ENCODE measurements around the gene E2F4.

Gene E2F4

GRCh38 chr16:67156143-67156844, 35.7 kb upstream of the E2F4 start:
- H3K4me2 ChIP-seq (ENCODE audit: insufficient read depth, low read length, poor library complexity, severe bottlenecking), result no peak overlapping the region
- no CpG with 5 or more reads among the region's 15 CpGs for WGBS, 2 donors (ENCODE audit: extremely low coverage in 2 of 2, insufficient read length in 2 of 2, insufficient replicate concordance in 1 of 2)
- H3K27me3 ChIP-seq (ENCODE audit: control insufficient read depth in 3 of 3, insufficient read depth in 3 of 3, low read depth in 1 of 3, low read length in 3 of 3), result peaks cover 63 to 96% (median 96%) of the 10 kb centered on the region in 3 experiments
- H3K23ac ChIP-seq (ENCODE audit: low read depth, low read length, poor library complexity), result peak overlapping the region; percentile 73
- H3K18ac ChIP-seq (ENCODE audit: low read length), result peak overlapping the region; percentile 64
- H3K27ac ChIP-seq (replicated peaks; ENCODE audit: low read length), result no peak overlapping the region
- H2BK120ac ChIP-seq (ENCODE audit: low read depth, low read length), result no peak overlapping the region
- no peak overlapping the region for H2BK12ac ChIP-seq (ENCODE audit: low read length)
- H2BK5ac ChIP-seq (ENCODE audit: low read length), result no peak overlapping the region
- H2AK5ac ChIP-seq (ENCODE audit: low read depth, low read length), result peak overlapping the region; percentile 91
- H3K9me3 ChIP-seq (replicated peaks in 1 of 2; ENCODE audit: control insufficient read depth in 2 of 2, insufficient read depth in 1 of 2, low read depth in 1 of 2, low read length in 2 of 2), result peaks cover 0 to 3% of the 10 kb centered on the region in 2 donors
- no peak overlapping the region for H2BK15ac ChIP-seq (ENCODE audit: low read length)
- H4K91ac ChIP-seq (ENCODE audit: low read depth, low read length, poor library complexity), result no peak overlapping the region
- H3K4me1 ChIP-seq (ENCODE audit: control insufficient read depth in 2 of 2, insufficient read depth in 1 of 2, low read depth in 1 of 2, low read length in 2 of 2), result peaks cover 4 to 6% of the 10 kb centered on the region in 2 donors
- no peak overlapping the region for H2AFZ ChIP-seq (ENCODE audit: low read length)
- H4K8ac ChIP-seq (ENCODE audit: low read depth, low read length), result no peak overlapping the region
- H3K9ac ChIP-seq (ENCODE audit: low read depth, low read length, poor library complexity), result peak overlapping the region; percentile 53
- no peak overlapping the region for H3K4me3 ChIP-seq (ENCODE audit: low read length in 2 of 2)
- no peak overlapping the region for H3K14ac ChIP-seq (ENCODE audit: low read length)
- no peaks in the 10 kb centered on the region for H3K36me3 ChIP-seq (replicated peaks in 1 of 2; ENCODE audit: control insufficient read depth in 2 of 2, insufficient read depth in 2 of 2, low read length in 2 of 2)
- no peak overlapping the region for H3K4ac ChIP-seq (ENCODE audit: low read length)
- no peak for DNase-seq (ENCODE audit: low spot score)
- H3K79me1 ChIP-seq (ENCODE audit: low read depth, low read length), result peaks cover 2% of the 10 kb centered on the region

GRCh38 chr16:67157106-67157748, 34.7 kb upstream of the E2F4 start:
- Histone ChIP-seq H3K36me3 (replicated peaks in 1 of 2; ENCODE audit: control insufficient read depth in 2 of 2, insufficient read depth in 2 of 2, low read length in 2 of 2) (no peaks in the 10 kb centered on the region), H3K27me3 (ENCODE audit: control insufficient read depth in 3 of 3, insufficient read depth in 3 of 3, low read depth in 1 of 3, low read length in 3 of 3) (peaks cover 63 to 96% (median 96%) of the 10 kb centered on the region in 3 experiments), H2BK120ac (ENCODE audit: low read depth, low read length) (no peak overlapping the region), H4K91ac (ENCODE audit: low read depth, low read length, poor library complexity) (no peak overlapping the region), H4K8ac (ENCODE audit: low read depth, low read length) (no peak overlapping the region), H3K4me3 (ENCODE audit: low read length in 2 of 2) (no peak overlapping the region), H3K4me1 (ENCODE audit: control insufficient read depth in 2 of 2, insufficient read depth in 1 of 2, low read depth in 1 of 2, low read length in 2 of 2) (peaks cover 4 to 5% of the 10 kb centered on the region in 2 donors), H3K79me1 (ENCODE audit: low read depth, low read length) (peaks cover 2% of the 10 kb centered on the region), H3K18ac (ENCODE audit: low read length) (no peak overlapping the region), H3K23ac (ENCODE audit: low read depth, low read length, poor library complexity) (no peak overlapping the region), H3K9me3 (replicated peaks in 1 of 2; ENCODE audit: control insufficient read depth in 2 of 2, insufficient read depth in 1 of 2, low read depth in 1 of 2, low read length in 2 of 2) (peaks cover 0 to 8% of the 10 kb centered on the region in 2 donors), H2BK5ac (ENCODE audit: low read length) (no peak overlapping the region), H3K9ac (ENCODE audit: low read depth, low read length, poor library complexity) (no peak overlapping the region), H3K4ac (ENCODE audit: low read length) (no peak overlapping the region), H2BK15ac (ENCODE audit: low read length) (no peak overlapping the region), H2AK5ac (ENCODE audit: low read depth, low read length) (no peak overlapping the region), H3K14ac (ENCODE audit: low read length) (no peak overlapping the region), H3K4me2 (ENCODE audit: insufficient read depth, low read length, poor library complexity, severe bottlenecking) (no peak overlapping the region), H3K27ac (replicated peaks; ENCODE audit: low read length) (no peak overlapping the region), H2AFZ (ENCODE audit: low read length) (no peak overlapping the region), H2BK12ac (ENCODE audit: low read length) (no peak overlapping the region)
- no peak for DNase-seq (ENCODE audit: low spot score)
- no CpG with 5 or more reads among the region's 7 CpGs for WGBS, 2 donors (ENCODE audit: extremely low coverage in 2 of 2, insufficient read length in 2 of 2, insufficient replicate concordance in 1 of 2)

GRCh38 chr16:67157892-67158635, 33.9 kb upstream of the E2F4 start:
- Histone ChIP-seq H2BK15ac (ENCODE audit: low read length) (no peak overlapping the region), H3K9me3 (replicated peaks in 1 of 2; ENCODE audit: control insufficient read depth in 2 of 2, insufficient read depth in 1 of 2, low read depth in 1 of 2, low read length in 2 of 2) (peaks cover 0 to 8% of the 10 kb centered on the region in 2 donors), H3K4me3 (ENCODE audit: low read length in 2 of 2) (no peak overlapping the region), H2BK120ac (ENCODE audit: low read depth, low read length) (no peak overlapping the region), H3K27me3 (ENCODE audit: control insufficient read depth in 3 of 3, insufficient read depth in 3 of 3, low read depth in 1 of 3, low read length in 3 of 3) (peaks cover 68 to 99% (median 99%) of the 10 kb centered on the region in 3 experiments), H4K91ac (ENCODE audit: low read depth, low read length, poor library complexity) (no peak overlapping the region), H3K4me2 (ENCODE audit: insufficient read depth, low read length, poor library complexity, severe bottlenecking) (no peak overlapping the region), H3K4me1 (ENCODE audit: control insufficient read depth in 2 of 2, insufficient read depth in 1 of 2, low read depth in 1 of 2, low read length in 2 of 2) (peaks cover 6 to 8% of the 10 kb centered on the region in 2 donors), H3K9ac (ENCODE audit: low read depth, low read length, poor library complexity) (no peak overlapping the region), H3K79me1 (ENCODE audit: low read depth, low read length) (peaks cover 2% of the 10 kb centered on the region), H2AFZ (ENCODE audit: low read length) (no peak overlapping the region), H3K14ac (ENCODE audit: low read length) (no peak overlapping the region), H3K36me3 (replicated peaks in 1 of 2; ENCODE audit: control insufficient read depth in 2 of 2, insufficient read depth in 2 of 2, low read length in 2 of 2) (no peaks in the 10 kb centered on the region), H3K27ac (replicated peaks; ENCODE audit: low read length) (no peak overlapping the region), H3K18ac (ENCODE audit: low read length) (no peak overlapping the region), H4K8ac (ENCODE audit: low read depth, low read length) (no peak overlapping the region), H2AK5ac (ENCODE audit: low read depth, low read length) (no peak overlapping the region), H3K4ac (ENCODE audit: low read length) (no peak overlapping the region), H2BK5ac (ENCODE audit: low read length) (no peak overlapping the region), H3K23ac (ENCODE audit: low read depth, low read length, poor library complexity) (no peak overlapping the region), H2BK12ac (ENCODE audit: low read length) (no peak overlapping the region)
- WGBS, 2 donors (ENCODE audit: extremely low coverage in 2 of 2, insufficient read length in 2 of 2, insufficient replicate concordance in 1 of 2), result no CpG with 5 or more reads among the region's 7 CpGs
- no peak for DNase-seq (ENCODE audit: low spot score)

Measured in neuronal stem cell (in vitro differentiated cells).